Lower lobe of right lung (tissue), 2 donors: ENCODE data around the gene FBXO10. TPM values are rescaled to one million over a fixed set of nuclear protein-coding genes. Genes with fewer than 3 reads are reported as not detected.
"Not testable (repeated sequence)": the region's sequence is repeated elsewhere in the genome, so short reads cannot be mapped to it uniquely, and the experiment has no call there.

Experiments used
- ATAC-seq, 2 donors: fragments of 200-7000 bp; cut with Tn5 transposase; one replicate each; pipeline ENCODE4 v1.9.1; 2020 to 2022; ENCODE audit warnings: mild to moderate bottlenecking in 2 of 2, moderate library complexity in 2 of 2
- DNase-seq: peaks from one replicate; pipeline ENCODE4 v3.0.0-alpha.2; 2020
- H3K27ac ChIP-seq: fragments of 200-600 bp; one replicate; pipeline ENCODE4 v1.8.0; 2022
- H3K27me3 ChIP-seq: fragments of 200-600 bp; one replicate; pipeline ENCODE4 v1.8.0; 2022; ENCODE audit warnings: low read depth
- H3K36me3 ChIP-seq: fragments of 200-600 bp; one replicate; pipeline ENCODE4 v1.8.0; 2022; ENCODE audit warnings: mild to moderate bottlenecking
- H3K4me1 ChIP-seq: fragments of 200-600 bp; one replicate; pipeline ENCODE4 v1.8.0; 2022
- H3K4me3 ChIP-seq: fragments of 200-600 bp; one replicate; pipeline ENCODE4 v1.8.0; 2022; ENCODE audit warnings: mild to moderate bottlenecking
- H3K9me3 ChIP-seq: fragments of 200-600 bp; one replicate; pipeline ENCODE4 v1.8.0; 2022
- intact Hi-C: fragments of 100-400 bp; cut with DNase I; formaldehyde crosslinking; loops from one replicate; pipeline ENCODE4 v1.11.0; 2022
- total RNA-seq: library from RNA; stranded (reverse); fragmentation: NEBNext Ultra II Directional; extraction: Animal tissue kit (Norgen Biotek cat#: 25700); gene quantifications from one replicate; pipeline ENCODE4 v1.2.1, GENCODE V29; 2021
- TF ChIP-seq, protein P1 (sequence below): fragments of 200-600 bp; IDR thresholded peaks from one replicate; pipeline ENCODE4 v1.8.0; 2022; ENCODE audit warnings: antibody characterized with exemption, mild to moderate bottlenecking
- donor health status: DM: no; HTN: yes; CAD: no; lungs with severe emphysema.

Gene FBXO10
- total RNA-seq, 1 donor from 2014 or later = 10.2 TPM

DNA sequence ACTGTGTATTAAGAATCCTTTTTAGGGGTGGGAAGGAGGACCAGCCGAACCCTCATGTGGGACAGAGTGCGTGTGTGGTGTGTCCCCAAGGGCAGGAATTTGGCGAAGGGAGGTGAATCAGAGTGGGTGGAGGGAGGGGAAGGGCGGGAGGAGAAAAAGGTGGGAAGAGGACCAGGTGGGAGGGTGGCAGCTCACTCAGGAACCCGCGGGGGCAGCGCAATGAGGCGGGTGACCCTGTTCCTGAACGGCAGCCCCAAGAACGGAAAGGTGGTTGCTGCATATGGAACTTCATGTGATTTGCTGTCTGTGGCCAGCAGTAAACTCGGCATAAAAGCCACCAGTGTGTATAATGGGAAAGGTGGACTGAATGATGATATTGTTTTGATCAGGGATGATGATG, 99.2 kb downstream of the FBXO10 start:
- no peak overlapping the region for H3K27ac ChIP-seq
- DNase-seq = no peak
- intact Hi-C loops = no loop called here
- H3K4me1 ChIP-seq = peaks cover 9% of the 10 kb centered on the region
- H3K36me3 ChIP-seq = no peaks in the 10 kb centered on the region
- peaks cover 9% of the 10 kb centered on the region for H3K9me3 ChIP-seq
- TF ChIP-seq, protein P1, sequence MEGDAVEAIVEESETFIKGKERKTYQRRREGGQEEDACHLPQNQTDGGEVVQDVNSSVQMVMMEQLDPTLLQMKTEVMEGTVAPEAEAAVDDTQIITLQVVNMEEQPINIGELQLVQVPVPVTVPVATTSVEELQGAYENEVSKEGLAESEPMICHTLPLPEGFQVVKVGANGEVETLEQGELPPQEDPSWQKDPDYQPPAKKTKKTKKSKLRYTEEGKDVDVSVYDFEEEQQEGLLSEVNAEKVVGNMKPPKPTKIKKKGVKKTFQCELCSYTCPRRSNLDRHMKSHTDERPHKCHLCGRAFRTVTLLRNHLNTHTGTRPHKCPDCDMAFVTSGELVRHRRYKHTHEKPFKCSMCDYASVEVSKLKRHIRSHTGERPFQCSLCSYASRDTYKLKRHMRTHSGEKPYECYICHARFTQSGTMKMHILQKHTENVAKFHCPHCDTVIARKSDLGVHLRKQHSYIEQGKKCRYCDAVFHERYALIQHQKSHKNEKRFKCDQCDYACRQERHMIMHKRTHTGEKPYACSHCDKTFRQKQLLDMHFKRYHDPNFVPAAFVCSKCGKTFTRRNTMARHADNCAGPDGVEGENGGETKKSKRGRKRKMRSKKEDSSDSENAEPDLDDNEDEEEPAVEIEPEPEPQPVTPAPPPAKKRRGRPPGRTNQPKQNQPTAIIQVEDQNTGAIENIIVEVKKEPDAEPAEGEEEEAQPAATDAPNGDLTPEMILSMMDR = no peak
- H3K4me3 ChIP-seq = no peak overlapping the region
- no peak for ATAC-seq
- no peaks in the 10 kb centered on the region for H3K27me3 ChIP-seq

DNA sequence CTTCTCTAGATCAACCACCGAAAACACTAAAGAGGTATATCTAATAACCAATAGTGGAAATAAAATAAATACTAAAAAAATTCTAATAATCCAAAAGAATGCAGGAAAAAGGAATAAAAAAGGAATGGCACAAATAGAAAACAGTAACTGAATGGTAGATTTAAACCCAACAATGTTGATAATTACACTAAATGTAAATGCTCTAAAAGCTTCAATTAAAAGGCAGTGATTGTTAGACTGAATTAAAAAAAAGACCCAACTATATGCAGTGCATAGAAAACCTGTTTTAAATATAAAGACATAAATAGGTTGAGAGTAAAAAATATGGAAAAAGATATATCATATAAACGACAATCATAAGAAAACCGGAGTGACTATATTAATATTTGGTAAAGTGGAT, 101.7 kb downstream of the FBXO10 start:
- intact Hi-C loops = no loop called here
- TF ChIP-seq, protein P1 = no peak
- ATAC-seq (no peak), DNase-seq (no peak)
- H3K4me3 ChIP-seq = no peak overlapping the region
- no peaks in the 10 kb centered on the region for H3K27me3 ChIP-seq
- no peaks in the 10 kb centered on the region for H3K36me3 ChIP-seq
- peaks cover 9% of the 10 kb centered on the region for H3K9me3 ChIP-seq
- H3K27ac ChIP-seq = no peak overlapping the region
- peaks cover 12% of the 10 kb centered on the region for H3K4me1 ChIP-seq

- H3K4me3 ChIP-seq, DNase-seq, H3K27me3 ChIP-seq, ATAC-seq, H3K27ac ChIP-seq, intact Hi-C loops, H3K9me3 ChIP-seq, H3K36me3 ChIP-seq: not testable (repeated sequence)
- H3K4me1 ChIP-seq = peaks cover 12% of the 10 kb centered on the region
Measured at GRCh38 chr9:37473982-37474381, 102.2 kb downstream of the FBXO10 start.

DNA sequence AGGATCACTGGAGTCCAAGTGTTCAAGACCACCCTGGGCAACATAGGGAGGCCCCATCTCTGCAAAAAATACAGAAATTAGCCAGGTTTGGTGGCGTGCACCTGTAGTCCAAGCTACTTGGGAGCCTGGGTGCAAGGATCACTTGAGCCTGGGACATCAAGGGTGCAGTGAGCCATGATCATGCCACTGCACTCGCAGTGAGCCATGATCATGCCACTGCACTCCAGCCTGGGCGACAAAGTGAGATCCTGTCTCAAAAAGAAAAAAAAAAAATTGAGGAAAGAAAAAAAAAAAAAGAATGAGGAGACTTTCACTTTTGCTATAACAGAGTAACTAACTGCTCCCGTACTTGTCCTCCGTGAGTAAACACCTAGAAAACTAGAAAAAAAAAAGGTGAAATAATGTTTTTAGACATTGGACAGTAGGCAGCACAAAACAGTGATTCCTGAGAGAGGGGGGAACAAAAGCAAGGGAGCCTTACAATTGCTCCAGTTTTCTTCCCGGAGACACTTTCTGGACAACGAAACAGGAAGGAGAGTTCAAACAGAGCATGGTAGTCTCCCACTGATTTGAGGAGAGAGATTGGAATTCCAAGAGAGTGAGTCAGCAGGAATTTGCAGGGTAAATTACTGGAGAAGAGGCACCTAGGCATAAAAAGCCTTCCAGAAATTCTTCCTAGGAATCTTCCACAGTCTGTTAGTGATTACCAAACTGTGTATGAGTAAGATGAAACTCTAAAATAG, 104.1 kb downstream of the FBXO10 start:
- peak overlapping the region; percentile 45 for H3K4me3 ChIP-seq
- DNase-seq (no peak), ATAC-seq (peak; percentile 85 to 94)
- no peaks in the 10 kb centered on the region for H3K27me3 ChIP-seq
- peak overlapping the region; percentile 82 for H3K27ac ChIP-seq
- intact Hi-C loops = no loop called here
- H3K9me3 ChIP-seq = peaks cover 9% of the 10 kb centered on the region
- TF ChIP-seq, protein P1 = no peak
- peaks cover 12% of the 10 kb centered on the region for H3K4me1 ChIP-seq
- no peaks in the 10 kb centered on the region for H3K36me3 ChIP-seq

- ATAC-seq (no peak), DNase-seq (no peak)
- intact Hi-C loops = no loop called here
- Histone ChIP-seq H3K9me3 (no peaks in the 10 kb centered on the region), H3K27me3 (no peaks in the 10 kb centered on the region), H3K36me3 (no peaks in the 10 kb centered on the region), H3K27ac (no peak overlapping the region), H3K4me3 (no peak overlapping the region), H3K4me1 (peaks cover 21% of the 10 kb centered on the region)
- TF ChIP-seq, protein P1 = no peak
Measured at GRCh38 chr9:37468620-37469019, 107.6 kb downstream of the FBXO10 start.

DNA sequence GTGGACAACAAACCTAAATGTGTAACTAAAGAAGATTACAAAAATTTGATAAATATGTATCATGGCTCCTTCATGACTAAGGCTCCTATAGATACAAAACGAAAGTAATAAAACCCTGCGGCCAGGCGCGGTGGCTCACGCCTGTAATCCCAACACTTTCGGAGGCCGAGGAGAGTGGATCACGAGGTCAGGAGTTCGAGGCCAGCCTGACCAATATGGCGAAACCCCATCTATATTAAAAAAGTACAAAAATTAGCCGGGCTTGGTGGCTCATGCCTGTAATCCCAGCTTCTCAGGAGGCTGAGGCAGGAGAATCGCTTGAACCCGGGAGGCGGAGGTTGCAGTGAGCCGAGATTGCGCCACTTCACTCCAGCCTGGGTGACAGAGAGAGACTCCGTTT, 108.7 kb downstream of the FBXO10 start:
- H3K27ac ChIP-seq, ATAC-seq, DNase-seq, H3K36me3 ChIP-seq, intact Hi-C loops, H3K9me3 ChIP-seq, H3K27me3 ChIP-seq, H3K4me3 ChIP-seq: not testable (repeated sequence)
- peaks cover 29% of the 10 kb centered on the region for H3K4me1 ChIP-seq
